Stomach (tissue), 4 donors: ENCODE measurements around the gene DCDC1.

Source experiments
- POLR2A ChIP-seq, 4 donors: fragments of 450-650 bp; IDR thresholded peaks; one replicate each; pipeline ENCODE4 v1.6.1; 2016; ENCODE audit warnings: antibody characterized with exemption in 4 of 4, control low read depth in 2 of 4, mild to moderate bottlenecking in 1 of 4, moderate library complexity in 1 of 4
- TF ChIP-seq, protein P1 (sequence below), 7 experiments: fragments of 450-650 bp in 4 of 7; fragments of 200-600 bp in 3 of 7; sonication (generic) in 3 of 7; IDR thresholded peaks; one replicate each; pipeline ENCODE4 v1.5.1; 2016 to 2019; ENCODE audit warnings: antibody characterized with exemption in 7 of 7, control low read depth in 2 of 7, mild to moderate bottlenecking in 1 of 7

GRCh38 chr11:31131760-31132159, 237.8 kb downstream of the DCDC1 start:
- TF ChIP-seq POLR2A (IDR thresholded peaks at IDR 0.05), result no peak
- TF ChIP-seq, protein P1, sequence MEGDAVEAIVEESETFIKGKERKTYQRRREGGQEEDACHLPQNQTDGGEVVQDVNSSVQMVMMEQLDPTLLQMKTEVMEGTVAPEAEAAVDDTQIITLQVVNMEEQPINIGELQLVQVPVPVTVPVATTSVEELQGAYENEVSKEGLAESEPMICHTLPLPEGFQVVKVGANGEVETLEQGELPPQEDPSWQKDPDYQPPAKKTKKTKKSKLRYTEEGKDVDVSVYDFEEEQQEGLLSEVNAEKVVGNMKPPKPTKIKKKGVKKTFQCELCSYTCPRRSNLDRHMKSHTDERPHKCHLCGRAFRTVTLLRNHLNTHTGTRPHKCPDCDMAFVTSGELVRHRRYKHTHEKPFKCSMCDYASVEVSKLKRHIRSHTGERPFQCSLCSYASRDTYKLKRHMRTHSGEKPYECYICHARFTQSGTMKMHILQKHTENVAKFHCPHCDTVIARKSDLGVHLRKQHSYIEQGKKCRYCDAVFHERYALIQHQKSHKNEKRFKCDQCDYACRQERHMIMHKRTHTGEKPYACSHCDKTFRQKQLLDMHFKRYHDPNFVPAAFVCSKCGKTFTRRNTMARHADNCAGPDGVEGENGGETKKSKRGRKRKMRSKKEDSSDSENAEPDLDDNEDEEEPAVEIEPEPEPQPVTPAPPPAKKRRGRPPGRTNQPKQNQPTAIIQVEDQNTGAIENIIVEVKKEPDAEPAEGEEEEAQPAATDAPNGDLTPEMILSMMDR (IDR thresholded peaks at IDR 0.05), result no peak
